Prostate gland (tissue), 2 donors: Measurements from ENCODE around the gene CPHXL. TPM values are rescaled to one million over a fixed set of nuclear protein-coding genes. Genes with fewer than 3 reads are reported as not detected.

Experiments
- DNase-seq: peaks from one replicate; pipeline ENCODE4 v3.0.0-alpha.2; 2019; ENCODE audit warnings: low spot score
- H3K27ac ChIP-seq, 2 donors: fragments of 200-600 bp; sonication (generic); 2 replicates each; pipeline ENCODE4 v1.5.1; 2017 to 2019
- H3K27me3 ChIP-seq: fragments of 200-600 bp; sonication (generic); replicated peaks from 2 replicates; pipeline ENCODE4 v1.5.1; 2019; ENCODE audit not compliant: insufficient read depth
- H3K36me3 ChIP-seq, 2 donors: fragments of 200-600 bp; sonication (generic); 1 replicate in 1 of 2; 2 replicates in 1 of 2; pipeline versions ENCODE4 v1.5.1 to v1.8.1; 2017 to 2019
- H3K4me1 ChIP-seq: fragments of 200-600 bp; sonication (generic); replicated peaks from 2 replicates; pipeline ENCODE4 v1.5.1; 2019
- H3K4me3 ChIP-seq, 2 donors: fragments of 200-600 bp; sonication (generic); 2 replicates each; pipeline ENCODE4 v1.5.1; 2017 to 2019
- H3K9me3 ChIP-seq: fragments of 200-600 bp; sonication (generic); 2 replicates; pipeline ENCODE4 v1.5.1; 2017
- CTCF ChIP-seq, 4 experiments: fragments of 200-600 bp in 2 of 4; fragments of 450-650 bp in 2 of 4; sonication (generic) in 2 of 4; IDR thresholded peaks; 1 replicate in 3 of 4; 2 replicates in 1 of 4; pipeline ENCODE4 v1.5.1; 2016 to 2019; ENCODE audit warnings: antibody characterized with exemption in 4 of 4, mild to moderate bottlenecking in 2 of 4, moderate library complexity in 2 of 4
- POLR2A ChIP-seq: fragments of 450-650 bp; IDR thresholded peaks from one replicate; pipeline ENCODE4 v1.6.1; 2016; ENCODE audit warnings: antibody characterized with exemption, mild to moderate bottlenecking
- POLR2AphosphoS5 ChIP-seq: sonication (generic); formaldehyde crosslinking; IDR thresholded peaks from one replicate; pipeline ENCODE4 v1.6.1; 2017; ENCODE audit warnings: antibody characterized with exemption
- WGBS: methylation state at CpG from one replicate; pipeline ENCODE4 v1.1.5; 2018; 5-methylcytosine and 5-hydroxymethylcytosine counted together
- intact Hi-C: fragments of 100-400 bp; cut with DNase I; formaldehyde crosslinking; loops from one replicate; pipeline ENCODE4 v1.14.2; 2022
- small RNA-seq, 2 donors: library from RNA; depleted of rRNA; stranded (forward); fragments of <200 nt; gene quantifications; one replicate each; pipeline ENCODE3, GENCODE V24; 2016
- total RNA-seq, 2 donors: library from RNA; depleted of rRNA; stranded (reverse); fragments of >200 nt; gene quantifications; one replicate each; pipeline ENCODE4 v1.1.0, GENCODE V29; 2016

The CPHXL gene
- total RNA-seq, 2 donors from 2014 or later: not detected

- no peak for DNase-seq
- no peaks in the 10 kb centered on the region for H3K4me1 ChIP-seq
- intact Hi-C loops: no loop called here
- no peak within 1 kb of the TSS for H3K27ac ChIP-seq
- H3K27me3 ChIP-seq: no peaks in the 10 kb centered on the region
- no peak within 1 kb of the TSS for H3K4me3 ChIP-seq
- TF ChIP-seq CTCF (IDR thresholded peaks at IDR 0.05) (no peak), POLR2AphosphoS5 (no peak), POLR2A (no peak)
- no peaks in the 10 kb centered on the region for H3K9me3 ChIP-seq
- 96% methylated on average over 4 of the region's 4 CpGs for WGBS
- H3K36me3 ChIP-seq: no peaks in the 10 kb centered on the region
Measured at GRCh38 chr16:75676909-75677308, 49.4 kb downstream of the CPHXL start, which contains the start of gene CPHXL2. Gene CPHXL2 (minus strand): TSS chr16:75677009. CDS start chr16:75676999, 10 bp downstream.

DNA sequence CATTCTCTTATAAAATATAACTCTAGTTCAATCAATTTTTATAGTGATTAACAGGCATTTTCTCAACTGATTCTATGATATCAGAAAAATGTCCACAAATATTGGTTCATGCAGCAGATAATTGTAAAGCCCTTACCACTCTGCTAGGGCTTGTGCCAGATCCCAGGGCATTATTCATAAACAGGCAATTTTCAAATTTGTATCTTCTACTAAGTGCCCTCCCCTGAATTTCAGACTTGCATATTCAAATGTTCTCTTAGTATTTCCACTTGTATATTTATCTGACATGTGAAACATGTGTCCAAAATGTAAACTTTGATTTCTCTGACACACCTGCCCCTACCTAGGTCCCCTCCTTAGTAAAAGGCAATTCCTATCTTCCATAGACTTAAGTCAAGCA lies 58.8 kb downstream of the CPHXL start:
- Histone ChIP-seq H3K4me3 (no peak overlapping the region), H3K27ac (no peak overlapping the region), H3K4me1 (no peaks in the 10 kb centered on the region), H3K36me3 (no peaks in the 10 kb centered on the region), H3K9me3 (no peaks in the 10 kb centered on the region), H3K27me3 (no peaks in the 10 kb centered on the region)
- DNase-seq: no peak
- intact Hi-C loops: no loop called here
- TF ChIP-seq POLR2A (no peak), CTCF (IDR thresholded peaks at IDR 0.05) (no peak), POLR2AphosphoS5 (no peak)

Small RNAs within 50 kb of the gene (small RNA-seq; reads per million reads assigned to genes)
- 0 reads per million in 2 donors for gene RN7SL520P

Other genes starting within 250 kb of the CPHXL start
- 1 to 10 TPM in 1 of 2 donors, under 1 TPM in 1; 0.23 to 9.5 TPM for gene CHST6, start 231.0 kb downstream of the CPHXL start, total RNA-seq
- under 1 TPM in 1 of 2 donors, not detected in 1; 0.23 TPM for gene CHST5, start 190.4 kb downstream of the CPHXL start, total RNA-seq
- gene TMEM231, start 170.2 kb downstream of the CPHXL start, total RNA-seq: 10 to 100 TPM in 1 of 2 donors, 1 to 10 TPM in 1; 7.7 to 17.2 TPM
- gene GABARAPL2, start 160.1 kb downstream of the CPHXL start, total RNA-seq: 100 to 1,000 TPM; 107 to 169 TPM
- gene ADAT1, start 103.2 kb downstream of the CPHXL start, total RNA-seq: 10 to 100 TPM; 49.1 to 66.0 TPM
- gene KARS1, start 78.8 kb downstream of the CPHXL start, total RNA-seq: 100 to 1,000 TPM in 1 of 2 donors, 10 to 100 TPM in 1; 89.4 to 145 TPM
- 100 to 1,000 TPM in 1 of 2 donors, 10 to 100 TPM in 1; 89.7 to 116 TPM for gene TERF2IP, start 78.7 kb downstream of the CPHXL start, total RNA-seq
- gene CPHXL2, start 49.5 kb downstream of the CPHXL start, total RNA-seq: not detected
- not detected for gene DUXB, start 25.0 kb downstream of the CPHXL start, total RNA-seq